Endodermal cell (in vitro differentiated cells): ENCODE data around the gene CNOT3. TPM values are rescaled to one million over a fixed set of nuclear protein-coding genes. Genes with fewer than 3 reads are reported as not detected.

Experiments used
- DNase-seq: peaks from one replicate; pipeline ENCODE4 v3.0.0-alpha.2; 2017
- H3K27ac ChIP-seq: 2 replicates; pipeline ENCODE4 v1.5.1; 2013; ENCODE audit warnings: mild to moderate bottlenecking, low read depth, low read length, moderate library complexity
- H3K27me3 ChIP-seq: 2 replicates; pipeline ENCODE4 v1.6.1; 2013; ENCODE audit warnings: mild to moderate bottlenecking, low read length, moderate library complexity; ENCODE audit not compliant: insufficient read depth, control insufficient read depth, poor library complexity, severe bottlenecking
- H3K36me3 ChIP-seq: 2 replicates; pipeline ENCODE4 v1.7.0; 2013; ENCODE audit warnings: mild to moderate bottlenecking, low read length, moderate library complexity; ENCODE audit not compliant: control insufficient read depth, insufficient read depth
- H3K4me1 ChIP-seq: one replicate; pipeline ENCODE4 v1.7.0; 2013; ENCODE audit warnings: low read length; ENCODE audit not compliant: control insufficient read depth, insufficient read depth
- H3K4me3 ChIP-seq: 2 replicates; pipeline ENCODE4 v1.5.1; 2013; ENCODE audit warnings: mild to moderate bottlenecking, low read length, moderate library complexity
- H3K9ac ChIP-seq: 2 replicates; pipeline ENCODE4 v1.6.1; 2013; ENCODE audit warnings: mild to moderate bottlenecking, low read length, moderate library complexity; ENCODE audit not compliant: poor library complexity, severe bottlenecking; ENCODE audit errors: extremely low read depth
- H3K9me3 ChIP-seq: 2 replicates; pipeline ENCODE4 v1.6.1; 2013; ENCODE audit warnings: mild to moderate bottlenecking, low read length, moderate library complexity; ENCODE audit not compliant: control insufficient read depth
- H3K27ac Mint-ChIP-seq: 2 replicates; pipeline ENCODE4 v1.8.0; 2020; ENCODE audit warnings: mixed read lengths
- H3K27me3 Mint-ChIP-seq: 2 replicates; pipeline ENCODE4 v1.8.0; 2021; ENCODE audit warnings: mild to moderate bottlenecking, mixed read lengths; ENCODE audit not compliant: insufficient read depth
- H3K36me3 Mint-ChIP-seq: 2 replicates; pipeline ENCODE4 v1.8.0; 2020; ENCODE audit warnings: low read depth, mixed read lengths
- H3K4me1 Mint-ChIP-seq: 2 replicates; pipeline ENCODE4 v1.8.0; 2020; ENCODE audit warnings: mixed read lengths
- H3K4me3 Mint-ChIP-seq: 2 replicates; pipeline ENCODE4 v1.8.0; 2020; ENCODE audit warnings: mild to moderate bottlenecking, moderate library complexity, mixed read lengths
- H3K9me3 Mint-ChIP-seq: 2 replicates; pipeline ENCODE4 v1.8.0; 2020; ENCODE audit warnings: mild to moderate bottlenecking, mixed read lengths
- WGBS, 2 experiments: methylation state at CpG; one replicate each; pipeline versions ENCODE4 v1.1.5 to v1.1.7; 2013; ENCODE audit warnings: missing lambda C conversion rate in 2 of 2, mixed read lengths in 1 of 2; ENCODE audit not compliant: insufficient coverage in 1 of 2, insufficient read length in 1 of 2; 5-methylcytosine and 5-hydroxymethylcytosine counted together
- total RNA-seq, 2 donors: library from RNA; stranded (reverse); fragmentation: NEBNext Ultra II Directional in 1 of 2; extraction: Animal tissue kit (Norgen Biotek cat#: 25700) in 1 of 2; gene quantifications; 2 replicates in 1 of 2; 3 replicates in 1 of 2; pipeline ENCODE4 v1.2.1, GENCODE V29; 2021
- TF ChIP-seq, protein P1 (sequence below): fragments of 200-600 bp; sonication (generic); conservative IDR thresholded peaks from 2 replicates; pipeline ENCODE4 v1.5.0; 2021; ENCODE audit warnings: antibody characterized with exemption, mild to moderate bottlenecking

The CNOT3 gene
- total RNA-seq, 2 donors from 2014 or later: 78.9 to 82.7 TPM

DNA sequence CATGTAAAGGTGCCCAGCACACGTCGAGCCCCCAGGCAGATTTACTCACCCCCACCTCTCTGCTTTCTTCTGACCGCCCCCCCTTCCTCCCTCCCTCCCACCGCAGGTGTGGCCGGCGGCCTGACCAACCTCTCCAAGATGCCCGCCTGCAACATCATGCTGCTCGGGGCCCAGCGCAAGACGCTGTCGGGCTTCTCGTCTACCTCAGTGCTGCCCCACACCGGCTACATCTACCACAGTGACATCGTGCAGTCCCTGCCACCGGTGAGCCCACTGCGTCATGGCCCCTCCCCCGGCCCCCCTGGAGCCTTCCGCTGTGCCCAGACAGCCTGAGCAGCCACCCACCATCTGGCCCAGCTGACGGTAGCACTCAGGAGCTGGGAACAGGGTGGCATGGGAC is 13.2 kb upstream of the CNOT3 start:
- peaks cover 72% of the 10 kb centered on the region for H3K36me3 Mint-ChIP-seq
- Histone ChIP-seq H3K27me3 (no peaks in the 10 kb centered on the region), H3K36me3 (peaks cover 61% of the 10 kb centered on the region), H3K4me1 (no peaks in the 10 kb centered on the region), H3K9me3 (no peaks in the 10 kb centered on the region), H3K9ac (no peak overlapping the region), H3K4me3 (no peak overlapping the region), H3K27ac (no peak overlapping the region)
- TF ChIP-seq, protein P1, sequence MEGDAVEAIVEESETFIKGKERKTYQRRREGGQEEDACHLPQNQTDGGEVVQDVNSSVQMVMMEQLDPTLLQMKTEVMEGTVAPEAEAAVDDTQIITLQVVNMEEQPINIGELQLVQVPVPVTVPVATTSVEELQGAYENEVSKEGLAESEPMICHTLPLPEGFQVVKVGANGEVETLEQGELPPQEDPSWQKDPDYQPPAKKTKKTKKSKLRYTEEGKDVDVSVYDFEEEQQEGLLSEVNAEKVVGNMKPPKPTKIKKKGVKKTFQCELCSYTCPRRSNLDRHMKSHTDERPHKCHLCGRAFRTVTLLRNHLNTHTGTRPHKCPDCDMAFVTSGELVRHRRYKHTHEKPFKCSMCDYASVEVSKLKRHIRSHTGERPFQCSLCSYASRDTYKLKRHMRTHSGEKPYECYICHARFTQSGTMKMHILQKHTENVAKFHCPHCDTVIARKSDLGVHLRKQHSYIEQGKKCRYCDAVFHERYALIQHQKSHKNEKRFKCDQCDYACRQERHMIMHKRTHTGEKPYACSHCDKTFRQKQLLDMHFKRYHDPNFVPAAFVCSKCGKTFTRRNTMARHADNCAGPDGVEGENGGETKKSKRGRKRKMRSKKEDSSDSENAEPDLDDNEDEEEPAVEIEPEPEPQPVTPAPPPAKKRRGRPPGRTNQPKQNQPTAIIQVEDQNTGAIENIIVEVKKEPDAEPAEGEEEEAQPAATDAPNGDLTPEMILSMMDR: no peak
- H3K27ac Mint-ChIP-seq: no peak overlapping the region
- DNase-seq: no peak
- H3K27me3 Mint-ChIP-seq: no peaks in the 10 kb centered on the region
- no peak overlapping the region for H3K4me3 Mint-ChIP-seq
- no peaks in the 10 kb centered on the region for H3K9me3 Mint-ChIP-seq
- 90 to 91% methylated on average over 8 to 19 of the region's 19 CpGs for WGBS, 2 experiments
- H3K4me1 Mint-ChIP-seq: no peaks in the 10 kb centered on the region

DNA sequence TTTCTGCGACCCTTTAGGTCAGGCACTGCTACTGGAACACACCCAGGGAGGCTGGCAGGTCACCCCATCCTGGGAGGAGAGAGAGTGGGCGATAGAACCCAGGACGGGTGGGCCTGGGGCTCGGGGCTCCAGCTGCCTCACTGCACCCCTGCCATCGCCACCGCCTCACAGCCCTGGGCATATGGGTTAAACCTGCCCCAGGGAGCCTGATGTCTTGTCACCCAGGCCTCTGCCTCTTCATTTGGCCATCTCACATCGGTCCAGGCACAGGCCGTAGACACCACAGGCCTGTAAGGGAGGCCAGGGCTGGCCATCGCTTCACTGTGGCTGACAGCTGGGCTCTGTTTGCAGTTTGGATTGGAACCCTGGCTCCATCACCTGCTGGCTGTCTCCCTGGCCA is 11.8 kb upstream of the CNOT3 start:
- H3K36me3 ChIP-seq: peaks cover 51% of the 10 kb centered on the region
- no peak overlapping the region for H3K4me3 ChIP-seq
- Mint-ChIP-seq H3K27me3 (no peaks in the 10 kb centered on the region), H3K27ac (no peak overlapping the region), H3K9me3 (no peaks in the 10 kb centered on the region), H3K4me1 (no peaks in the 10 kb centered on the region), H3K36me3 (peaks cover 65% of the 10 kb centered on the region), H3K4me3 (no peak overlapping the region)
- TF ChIP-seq, protein P1: no peak
- no peaks in the 10 kb centered on the region for H3K4me1 ChIP-seq
- no peak for DNase-seq
- H3K9me3 ChIP-seq: no peaks in the 10 kb centered on the region
- H3K27ac ChIP-seq: no peak overlapping the region
- no peak overlapping the region for H3K9ac ChIP-seq
- 97 to 100% methylated on average over 5 to 9 of the region's 9 CpGs for WGBS, 2 experiments
- H3K27me3 ChIP-seq: no peaks in the 10 kb centered on the region

DNA sequence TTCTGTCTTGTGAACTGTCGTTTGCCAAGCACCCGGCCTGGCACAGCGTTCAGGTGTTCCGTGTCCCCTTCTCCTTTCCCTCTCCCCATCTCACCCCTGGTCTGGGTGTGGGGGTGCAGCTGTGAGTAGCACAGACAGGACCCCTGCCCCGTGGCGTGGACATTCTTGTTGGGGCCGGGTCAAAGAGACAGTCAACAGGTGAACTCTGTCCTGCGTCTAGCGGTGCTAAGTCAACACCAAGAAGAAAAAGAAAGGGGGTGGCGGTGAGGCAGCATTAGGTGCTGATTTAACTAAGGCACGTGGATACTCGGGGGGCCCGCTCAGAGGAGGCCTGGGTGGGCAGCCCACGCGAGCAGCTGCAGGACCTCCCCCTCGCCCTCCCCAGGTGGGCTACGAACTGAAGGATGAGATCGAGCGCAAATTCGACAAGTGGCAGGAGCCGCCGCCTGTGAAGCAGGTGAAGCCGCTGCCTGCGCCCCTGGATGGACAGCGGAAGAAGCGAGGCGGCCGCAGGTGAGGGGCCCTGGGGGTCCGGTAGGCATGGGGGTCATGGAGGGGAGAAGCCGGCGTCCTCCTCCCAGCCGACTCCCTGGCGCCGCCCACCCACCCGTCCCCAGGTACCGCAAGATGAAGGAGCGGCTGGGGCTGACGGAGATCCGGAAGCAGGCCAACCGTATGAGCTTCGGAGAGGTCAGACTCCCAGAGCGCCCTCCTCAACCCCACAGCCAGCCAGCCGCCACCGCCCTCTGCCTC is 9.7 kb upstream of the CNOT3 start:
- Histone ChIP-seq H3K9me3 (no peaks in the 10 kb centered on the region), H3K27me3 (no peaks in the 10 kb centered on the region), H3K4me3 (no peak overlapping the region), H3K36me3 (peaks cover 53% of the 10 kb centered on the region), H3K27ac (no peak overlapping the region), H3K9ac (no peak overlapping the region), H3K4me1 (no peaks in the 10 kb centered on the region)
- peaks cover 65% of the 10 kb centered on the region for H3K36me3 Mint-ChIP-seq
- H3K4me1 Mint-ChIP-seq: no peaks in the 10 kb centered on the region
- DNase-seq: no peak
- H3K27me3 Mint-ChIP-seq: no peaks in the 10 kb centered on the region
- WGBS, 2 experiments: 93% methylated on average over 24 to 44 of the region's 44 CpGs
- H3K9me3 Mint-ChIP-seq: no peaks in the 10 kb centered on the region
- TF ChIP-seq, protein P1: no peak
- H3K27ac Mint-ChIP-seq: no peak overlapping the region
- H3K4me3 Mint-ChIP-seq: no peak overlapping the region
